ENCODE results near the gene ESRRA. TPM values are rescaled to one million over a fixed set of nuclear protein-coding genes. Genes with fewer than 3 reads are reported as not detected.
A peak's percentile ranks its signal among the peaks of the same experiment; 100 is the strongest.

ESRRA gene
- total and polyA plus RNA-seq, 9 of the 15 experiments (the other 6 are each of a cell fraction or from before 2014, with no cell fraction given) = 0.27 to 89.7 (median 23.7) TPM

GRCh38 chr11:64284048-64284961, 21.0 kb upstream of the ESRRA start, which contains the start of gene BAD (continued):
- TF ChIP-seq ZC3H11A (IDR thresholded peaks at IDR 0.05; ENCODE audit: low read depth, low read length) (no peak), POLR2AphosphoS2 (IDR thresholded peaks at IDR 0.05; ENCODE audit: low read length) (0 out of 2 replicates have a peak, but pooled peaks have one; percentile 5), RFX1 (IDR thresholded peaks at IDR 0.05) (peak; percentile 97), TEAD4 (IDR thresholded peaks at IDR 0.05; ENCODE audit: low read length) (no peak), TEAD4 (CRISPR knock-in tag; IDR thresholded peaks at IDR 0.05; ENCODE audit: borderline replicate concordance) (no peak), GTF2E2 (tag; IDR thresholded peaks at IDR 0.05) (0 out of 2 replicates have a peak, but pooled peaks have one; percentile 52), SIN3B (IDR thresholded peaks at IDR 0.05; ENCODE audit: low read depth) (no peak), HDAC2 (IDR thresholded peaks at IDR 0.05) (0 out of 2 replicates have a peak, but pooled peaks have one; percentile 41), SP1 (CRISPR knock-in tag; IDR thresholded peaks at IDR 0.05) (peak; percentile 81), CBFA2T3 (IDR thresholded peaks at IDR 0.05) (no peak), ZEB2 (IDR thresholded peaks at IDR 0.05) (no peak), ZBTB33 (CRISPR knock-in tag; IDR thresholded peaks at IDR 0.05) (peak; percentile 68), DMBX1 (CRISPR knock-in tag; IDR thresholded peaks at IDR 0.05; ENCODE audit: borderline replicate concordance) (no peak), THAP7 (CRISPR knock-in tag; IDR thresholded peaks at IDR 0.05) (no peak), SMC3 (conservative IDR thresholded peaks at IDR 0.05; ENCODE audit: insufficient read depth, low read depth, low read length) (0 out of 2 replicates have a peak, but pooled peaks have one; percentile 2)
- TF ChIP-seq, protein P1, sequence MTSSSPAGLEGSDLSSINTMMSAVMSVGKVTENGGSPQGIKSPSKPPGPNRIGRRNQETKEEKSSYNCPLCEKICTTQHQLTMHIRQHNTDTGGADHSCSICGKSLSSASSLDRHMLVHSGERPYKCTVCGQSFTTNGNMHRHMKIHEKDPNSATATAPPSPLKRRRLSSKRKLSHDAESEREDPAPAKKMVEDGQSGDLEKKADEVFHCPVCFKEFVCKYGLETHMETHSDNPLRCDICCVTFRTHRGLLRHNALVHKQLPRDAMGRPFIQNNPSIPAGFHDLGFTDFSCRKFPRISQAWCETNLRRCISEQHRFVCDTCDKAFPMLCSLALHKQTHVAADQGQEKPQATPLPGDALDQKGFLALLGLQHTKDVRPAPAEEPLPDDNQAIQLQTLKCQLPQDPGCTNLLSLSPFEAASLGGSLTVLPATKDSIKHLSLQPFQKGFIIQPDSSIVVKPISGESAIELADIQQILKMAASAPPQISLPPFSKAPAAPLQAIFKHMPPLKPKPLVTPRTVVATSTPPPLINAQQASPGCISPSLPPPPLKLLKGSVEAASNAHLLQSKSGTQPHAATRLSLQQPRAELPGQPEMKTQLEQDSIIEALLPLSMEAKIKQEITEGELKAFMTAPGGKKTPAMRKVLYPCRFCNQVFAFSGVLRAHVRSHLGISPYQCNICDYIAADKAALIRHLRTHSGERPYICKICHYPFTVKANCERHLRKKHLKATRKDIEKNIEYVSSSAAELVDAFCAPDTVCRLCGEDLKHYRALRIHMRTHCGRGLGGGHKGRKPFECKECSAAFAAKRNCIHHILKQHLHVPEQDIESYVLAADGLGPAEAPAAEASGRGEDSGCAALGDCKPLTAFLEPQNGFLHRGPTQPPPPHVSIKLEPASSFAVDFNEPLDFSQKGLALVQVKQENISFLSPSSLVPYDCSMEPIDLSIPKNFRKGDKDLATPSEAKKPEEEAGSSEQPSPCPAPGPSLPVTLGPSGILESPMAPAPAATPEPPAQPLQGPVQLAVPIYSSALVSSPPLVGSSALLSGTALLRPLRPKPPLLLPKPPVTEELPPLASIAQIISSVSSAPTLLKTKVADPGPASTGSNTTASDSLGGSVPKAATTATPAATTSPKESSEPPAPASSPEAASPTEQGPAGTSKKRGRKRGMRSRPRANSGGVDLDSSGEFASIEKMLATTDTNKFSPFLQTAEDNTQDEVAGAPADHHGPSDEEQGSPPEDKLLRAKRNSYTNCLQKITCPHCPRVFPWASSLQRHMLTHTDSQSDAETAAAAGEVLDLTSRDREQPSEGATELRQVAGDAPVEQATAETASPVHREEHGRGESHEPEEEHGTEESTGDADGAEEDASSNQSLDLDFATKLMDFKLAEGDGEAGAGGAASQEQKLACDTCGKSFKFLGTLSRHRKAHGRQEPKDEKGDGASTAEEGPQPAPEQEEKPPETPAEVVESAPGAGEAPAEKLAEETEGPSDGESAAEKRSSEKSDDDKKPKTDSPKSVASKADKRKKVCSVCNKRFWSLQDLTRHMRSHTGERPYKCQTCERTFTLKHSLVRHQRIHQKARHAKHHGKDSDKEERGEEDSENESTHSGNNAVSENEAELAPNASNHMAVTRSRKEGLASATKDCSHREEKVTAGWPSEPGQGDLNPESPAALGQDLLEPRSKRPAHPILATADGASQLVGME (CRISPR knock-in tag; IDR thresholded peaks at IDR 0.05) = peak; percentile 66; the same call in 1 of the 2 replicates
- TF ChIP-seq, protein P2, sequence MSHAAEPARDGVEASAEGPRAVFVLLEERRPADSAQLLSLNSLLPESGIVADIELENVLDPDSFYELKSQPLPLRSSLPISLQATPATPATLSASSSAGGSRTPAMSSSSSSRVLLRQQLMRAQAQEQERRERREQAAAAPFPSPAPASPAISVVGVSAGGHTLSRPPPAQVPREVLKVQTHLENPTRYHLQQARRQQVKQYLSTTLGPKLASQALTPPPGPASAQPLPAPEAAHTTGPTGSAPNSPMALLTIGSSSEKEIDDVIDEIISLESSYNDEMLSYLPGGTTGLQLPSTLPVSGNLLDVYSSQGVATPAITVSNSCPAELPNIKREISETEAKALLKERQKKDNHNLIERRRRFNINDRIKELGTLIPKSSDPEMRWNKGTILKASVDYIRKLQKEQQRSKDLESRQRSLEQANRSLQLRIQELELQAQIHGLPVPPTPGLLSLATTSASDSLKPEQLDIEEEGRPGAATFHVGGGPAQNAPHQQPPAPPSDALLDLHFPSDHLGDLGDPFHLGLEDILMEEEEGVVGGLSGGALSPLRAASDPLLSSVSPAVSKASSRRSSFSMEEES (CRISPR knock-in tag; IDR thresholded peaks at IDR 0.05) = no peak
